Measurements from ENCODE around the gene ZNF292. TPM values are rescaled to one million over a fixed set of nuclear protein-coding genes. Genes with fewer than 3 reads are reported as not detected.

ZNF292 gene
- total and polyA plus RNA-seq, 2 donors (not counting 3 experiments of a cell fraction or from before 2014, with no cell fraction given): 3.5 to 24.9 TPM

DNA sequence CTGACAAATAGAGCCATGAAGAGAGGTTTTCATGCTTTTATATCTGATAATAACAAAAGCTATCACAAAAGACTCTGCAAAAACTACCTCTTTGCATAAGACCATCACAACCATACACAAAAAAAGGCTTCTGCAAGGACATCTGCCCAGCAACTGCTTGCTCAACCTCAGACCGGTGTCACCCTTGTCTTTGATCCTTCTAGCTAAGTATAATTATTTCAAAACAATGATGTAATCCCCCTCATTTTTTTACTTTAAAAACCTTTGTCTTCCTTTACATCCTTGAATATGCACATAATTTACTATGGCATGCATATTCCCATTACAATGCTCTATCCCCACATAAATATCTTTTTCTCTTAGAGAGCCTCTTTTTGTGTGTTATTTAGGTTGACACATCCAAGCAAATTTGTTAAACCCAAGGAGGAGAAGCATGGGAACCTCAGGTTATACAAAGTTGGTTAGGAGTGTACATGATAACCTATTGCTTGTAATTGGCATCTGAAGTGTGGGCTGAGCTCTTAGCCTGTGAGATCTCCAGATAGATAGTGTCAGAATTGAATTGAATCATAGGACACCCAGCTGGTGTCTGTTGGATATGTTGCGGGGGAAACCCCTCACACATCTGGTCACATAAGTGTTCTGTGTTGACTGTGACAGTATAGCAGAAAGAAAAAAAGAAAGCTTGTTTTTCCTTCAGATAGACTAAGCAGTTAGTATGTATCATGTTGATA is 39.8 kb upstream of the ZNF292 start:
- Histone ChIP-seq H3K79me2 (ENCODE audit: control insufficient read depth, insufficient read depth, low read length) (no peaks in the 10 kb centered on the region), H3K9me1 (replicated peaks; ENCODE audit: control insufficient read depth, extremely low read depth, insufficient read depth, low read length) (no peaks in the 10 kb centered on the region), H3K36me3 (ENCODE audit: control insufficient read depth in 2 of 2, extremely low read depth in 1 of 2, insufficient read depth in 2 of 2, low read length in 2 of 2) (no peaks in the 10 kb centered on the region), H2AFZ (ENCODE audit: low read depth, low read length) (no peak overlapping the region), H3K4me1 (ENCODE audit: control insufficient read depth, extremely low read depth, insufficient read depth, low read length) (no peaks in the 10 kb centered on the region), H3K27ac (ENCODE audit: insufficient read depth, low read depth, low read length) (no peak overlapping the region), H3K9ac (replicated peaks; ENCODE audit: extremely low read depth, insufficient read depth, low read length) (no peak overlapping the region), H3K4me2 (ENCODE audit: insufficient read depth, low read length) (no peak overlapping the region), H4K20me1 (replicated peaks; ENCODE audit: control insufficient read depth, extremely low read depth, insufficient read depth, low read length) (no peaks in the 10 kb centered on the region), H3K9me3 (replicated peaks; ENCODE audit: control insufficient read depth, insufficient read depth, low read length) (no peaks in the 10 kb centered on the region), H3K27me3 (ENCODE audit: control insufficient read depth in 2 of 2, insufficient read depth in 2 of 2, low read length in 2 of 2) (peaks cover 0 to 2% of the 10 kb centered on the region in 2 experiments), H3K4me3 (replicated peaks in 1 of 3; ENCODE audit: insufficient read depth in 1 of 3, low read depth in 1 of 3, low read length in 3 of 3) (no peak overlapping the region)
- BruUV-seq (replicated peaks): no TSS peak
- intact Hi-C loops (cut with micrococcal nuclease) (no loop called here), dilution Hi-C loops (cut with MboI; ENCODE audit: extremely low pct_ligation_motif_present, low sequenced_read_pairs) (no loop called here)
- DNase-seq (ENCODE audit: low read depth, low spot score): no peak
- no peak for FAIRE-seq
- TF ChIP-seq POLR2A (IDR thresholded peaks at IDR 0.05; ENCODE audit: low read depth, low read length) (no peak), FOS (IDR thresholded peaks at IDR 0.05; ENCODE audit: borderline replicate concordance, insufficient read depth, low read length) (no peak), EZH2 (IDR thresholded peaks at IDR 0.05; ENCODE audit: borderline replicate concordance, low read depth, low read length, severe bottlenecking) (no peak), JUN (IDR thresholded peaks at IDR 0.05; ENCODE audit: borderline replicate concordance, insufficient read depth, insufficient read length, low read depth) (no peak), MYC (IDR thresholded peaks at IDR 0.05; ENCODE audit: low read depth, low read length) (no peak), GATA2 (IDR thresholded peaks at IDR 0.05; ENCODE audit: insufficient read depth, insufficient read length, low read depth, low read length) (no peak), POLR2AphosphoS5 (IDR thresholded peaks at IDR 0.05; ENCODE audit: insufficient read depth, low read depth, low read length) (no peak)
- TF ChIP-seq, protein P1, sequence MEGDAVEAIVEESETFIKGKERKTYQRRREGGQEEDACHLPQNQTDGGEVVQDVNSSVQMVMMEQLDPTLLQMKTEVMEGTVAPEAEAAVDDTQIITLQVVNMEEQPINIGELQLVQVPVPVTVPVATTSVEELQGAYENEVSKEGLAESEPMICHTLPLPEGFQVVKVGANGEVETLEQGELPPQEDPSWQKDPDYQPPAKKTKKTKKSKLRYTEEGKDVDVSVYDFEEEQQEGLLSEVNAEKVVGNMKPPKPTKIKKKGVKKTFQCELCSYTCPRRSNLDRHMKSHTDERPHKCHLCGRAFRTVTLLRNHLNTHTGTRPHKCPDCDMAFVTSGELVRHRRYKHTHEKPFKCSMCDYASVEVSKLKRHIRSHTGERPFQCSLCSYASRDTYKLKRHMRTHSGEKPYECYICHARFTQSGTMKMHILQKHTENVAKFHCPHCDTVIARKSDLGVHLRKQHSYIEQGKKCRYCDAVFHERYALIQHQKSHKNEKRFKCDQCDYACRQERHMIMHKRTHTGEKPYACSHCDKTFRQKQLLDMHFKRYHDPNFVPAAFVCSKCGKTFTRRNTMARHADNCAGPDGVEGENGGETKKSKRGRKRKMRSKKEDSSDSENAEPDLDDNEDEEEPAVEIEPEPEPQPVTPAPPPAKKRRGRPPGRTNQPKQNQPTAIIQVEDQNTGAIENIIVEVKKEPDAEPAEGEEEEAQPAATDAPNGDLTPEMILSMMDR (IDR thresholded peaks at IDR 0.05; ENCODE audit: extremely low read depth in 1 of 2, insufficient read depth in 1 of 2, low read depth in 1 of 2, low read length in 2 of 2): no peak
- TF ChIP-seq, protein P2, sequence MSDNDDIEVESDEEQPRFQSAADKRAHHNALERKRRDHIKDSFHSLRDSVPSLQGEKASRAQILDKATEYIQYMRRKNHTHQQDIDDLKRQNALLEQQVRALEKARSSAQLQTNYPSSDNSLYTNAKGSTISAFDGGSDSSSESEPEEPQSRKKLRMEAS (IDR thresholded peaks at IDR 0.05; ENCODE audit: insufficient read depth, insufficient read length): no peak
- ChIA-PET POLR2A (no interaction called here), CTCF (interaction anchor here (1.0 to 1.6 kb wide), 3 partner anchors 13 to 37 kb away, joined by 3 to 9 read pairs (median 3); no protein-coding TSS in a partner anchor)
